ENCODE results near the gene TMEM131. TPM values are rescaled to one million over a fixed set of nuclear protein-coding genes. Genes with fewer than 3 reads are reported as not detected.

The TMEM131 gene
- total RNA-seq, 1 donor from 2014 or later, result 35.2 TPM

GRCh38 chr2:97992836-97993825 is 2.6 kb downstream of the TMEM131 start:
- no peak for DNase-seq (ENCODE audit: low read depth)

- no peak for DNase-seq (ENCODE audit: low read depth)
These were observed 4.5 kb downstream of the TMEM131 start for GRCh38 chr2:97991081-97991856.

- DNase-seq (ENCODE audit: low read depth), result no peak
These were observed 7.0 kb downstream of the TMEM131 start for GRCh38 chr2:97988722-97989121.

GRCh38 chr2:97985998-97986397 is 9.8 kb downstream of the TMEM131 start:
- DNase-seq (ENCODE audit: low read depth), result no peak

- no peak for DNase-seq (ENCODE audit: low read depth)
These were observed 12.1 kb downstream of the TMEM131 start for GRCh38 chr2:97983698-97984097.

GRCh38 chr2:97983134-97983533 is 12.6 kb downstream of the TMEM131 start:
- DNase-seq (ENCODE audit: low read depth), result no peak

- no peak for DNase-seq (ENCODE audit: low read depth)
These were observed 13.1 kb downstream of the TMEM131 start for GRCh38 chr2:97982621-97983020.

- no peak for DNase-seq (ENCODE audit: low read depth)
These were observed 13.8 kb downstream of the TMEM131 start for GRCh38 chr2:97981961-97982360.

GRCh38 chr2:97979904-97980303 is 15.8 kb downstream of the TMEM131 start:
- DNase-seq (ENCODE audit: low read depth), result no peak

GRCh38 chr2:97974471-97974870 is 21.3 kb downstream of the TMEM131 start:
- no peak for DNase-seq (ENCODE audit: low read depth)

- peak; percentile 37 for DNase-seq (ENCODE audit: low read depth)
These were observed 25.3 kb downstream of the TMEM131 start for GRCh38 chr2:97970293-97971060.

- DNase-seq (ENCODE audit: low read depth), result no peak
These were observed 26.4 kb downstream of the TMEM131 start for GRCh38 chr2:97969081-97970067.

- DNase-seq (ENCODE audit: low read depth), result no peak
These were observed 27.7 kb downstream of the TMEM131 start for GRCh38 chr2:97967931-97968627.

GRCh38 chr2:97967216-97967592 is 28.5 kb downstream of the TMEM131 start:
- DNase-seq (ENCODE audit: low read depth), result no peak

- DNase-seq (ENCODE audit: low read depth), result no peak
These were observed 29.1 kb downstream of the TMEM131 start for GRCh38 chr2:97966545-97967215.

GRCh38 chr2:97965116-97965515 is 30.6 kb downstream of the TMEM131 start:
- DNase-seq (ENCODE audit: low read depth), result no peak

- DNase-seq (ENCODE audit: low read depth), result no peak
These were observed 31.9 kb downstream of the TMEM131 start for GRCh38 chr2:97963880-97964279.

- no peak for DNase-seq (ENCODE audit: low read depth)
These were observed 32.7 kb downstream of the TMEM131 start for GRCh38 chr2:97963079-97963406.

- DNase-seq (ENCODE audit: low read depth), result no peak
These were observed 34.2 kb downstream of the TMEM131 start for GRCh38 chr2:97961534-97961933.

Measured in myocyte (in vitro differentiated cells).